ENCODE measurements around the gene MAB21L3.

DNA sequence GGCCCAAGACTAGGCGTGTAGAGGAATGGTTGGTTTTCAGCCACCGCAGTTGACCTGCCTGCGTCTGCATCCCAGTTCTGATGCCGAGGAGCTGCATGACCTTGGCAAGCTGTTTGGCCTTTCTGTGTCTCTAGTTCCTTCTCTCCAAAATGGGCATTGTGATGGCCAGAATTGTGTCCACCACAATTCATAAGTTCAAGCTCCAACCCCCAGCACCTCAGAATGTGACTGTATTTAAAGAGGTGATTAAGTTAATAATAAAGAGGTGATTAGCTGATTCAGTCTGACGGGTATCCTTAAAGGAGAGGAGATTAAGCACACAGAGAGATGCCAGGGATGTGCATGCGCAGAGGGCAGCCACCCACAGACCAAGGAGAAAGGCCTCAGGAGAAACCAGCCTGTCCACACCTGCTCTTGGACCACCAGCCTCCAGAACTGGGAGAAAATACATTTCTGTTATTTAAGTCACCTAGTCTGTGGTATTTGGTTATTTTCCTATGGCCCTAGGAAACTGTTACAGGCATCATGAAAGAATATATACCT is 28.5 kb downstream of the MAB21L3 start:
- no peak for TF ChIP-seq ZNF274 (IDR thresholded peaks at IDR 0.05; ENCODE audit: low read depth, low read length)
- no peak for TF ChIP-seq SUZ12 (IDR thresholded peaks at IDR 0.05; ENCODE audit: extremely low read depth, insufficient read depth, insufficient read length)
